HG03108 (cell line): Measurements from ENCODE around the gene PDE8B.

Experiments
- ATAC-seq: cut with Tn5 transposase; IDR thresholded peaks from one replicate; pipeline ENCODE4 v1.9.1; 2021; ENCODE audit warnings: moderate library complexity; ENCODE audit not compliant: unreplicated experiment

The PDE8B gene

DNA sequence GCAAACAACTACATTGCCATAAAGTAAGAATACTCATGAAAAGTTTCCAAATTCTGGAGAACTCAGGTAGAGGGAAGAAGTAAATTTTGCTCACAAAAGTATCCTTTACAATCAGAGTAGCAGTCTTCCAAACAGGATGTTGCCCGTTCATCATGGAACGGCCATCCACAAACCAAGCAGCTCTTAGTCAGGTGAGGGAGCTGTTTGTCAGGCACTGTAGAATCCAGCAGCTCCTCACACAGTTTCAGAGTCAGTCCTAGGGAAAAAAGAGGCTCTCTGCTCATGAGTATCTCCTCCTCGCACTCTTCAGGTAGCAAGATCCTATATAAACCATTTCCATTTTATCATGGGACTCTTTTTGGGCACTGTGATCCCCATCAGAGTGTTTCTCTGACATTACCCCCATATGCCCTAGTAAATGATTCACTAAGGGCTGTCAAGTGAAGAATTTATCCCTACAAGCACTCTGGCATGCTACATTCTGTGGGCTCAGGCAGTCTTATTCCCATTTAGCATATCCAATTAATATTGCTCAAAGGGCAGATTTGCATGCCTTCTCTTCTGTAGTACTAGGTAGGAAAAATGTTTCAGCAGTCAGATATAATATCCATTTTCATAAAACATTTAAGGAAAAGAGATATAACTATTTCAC is 183.7 kb downstream of the PDE8B start:
- ATAC-seq = no peak

GRCh38 chr5:77396017-77396416 is 185.5 kb downstream of the PDE8B start:
- peak; percentile 58 for ATAC-seq

- no peak for ATAC-seq
These were observed 187.3 kb downstream of the PDE8B start for GRCh38 chr5:77397686-77398292.

- no peak for ATAC-seq
These were observed 188.0 kb downstream of the PDE8B start for GRCh38 chr5:77398458-77398857.

DNA sequence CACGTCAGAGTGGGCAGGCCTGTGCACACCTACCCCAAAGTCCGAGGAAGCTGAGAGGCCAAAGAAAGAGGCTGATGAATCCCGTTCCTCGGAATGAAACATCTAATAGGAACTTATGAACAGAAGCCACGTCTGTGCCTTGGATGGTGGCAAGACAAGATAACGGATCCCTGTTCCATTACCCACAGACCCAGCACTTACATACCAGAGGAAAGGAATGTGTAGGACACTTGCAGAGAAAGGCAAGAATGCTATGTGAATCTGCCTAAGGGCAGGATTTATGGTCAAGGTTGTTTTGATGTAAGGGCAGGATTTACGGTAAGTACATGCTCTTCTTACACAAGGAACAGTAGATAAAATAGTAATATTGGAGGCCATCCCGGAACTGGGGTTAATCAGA is 188.4 kb downstream of the PDE8B start:
- ATAC-seq = no peak

- no peak for ATAC-seq
These were observed 190.2 kb downstream of the PDE8B start for GRCh38 chr5:77400645-77401044.

DNA sequence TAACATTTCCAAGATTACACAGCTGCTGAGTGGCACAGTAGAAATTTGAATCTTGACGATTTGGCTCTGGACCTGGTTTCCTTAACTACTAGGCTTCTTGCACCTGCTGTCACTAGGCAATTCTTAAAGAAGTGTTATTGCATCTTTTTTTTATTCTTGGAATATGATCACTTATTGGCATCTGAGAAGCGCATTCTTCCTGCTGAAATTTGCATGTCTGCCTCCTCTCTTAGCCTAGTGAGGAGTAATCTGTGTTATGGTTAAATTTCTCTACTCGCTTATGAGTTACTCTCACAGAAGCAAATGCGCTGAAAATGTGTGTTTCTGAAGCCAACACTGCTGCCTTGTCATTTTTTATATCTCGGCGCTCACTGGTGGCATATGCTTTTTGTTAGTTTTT is 192.3 kb downstream of the PDE8B start:
- no peak for ATAC-seq

DNA sequence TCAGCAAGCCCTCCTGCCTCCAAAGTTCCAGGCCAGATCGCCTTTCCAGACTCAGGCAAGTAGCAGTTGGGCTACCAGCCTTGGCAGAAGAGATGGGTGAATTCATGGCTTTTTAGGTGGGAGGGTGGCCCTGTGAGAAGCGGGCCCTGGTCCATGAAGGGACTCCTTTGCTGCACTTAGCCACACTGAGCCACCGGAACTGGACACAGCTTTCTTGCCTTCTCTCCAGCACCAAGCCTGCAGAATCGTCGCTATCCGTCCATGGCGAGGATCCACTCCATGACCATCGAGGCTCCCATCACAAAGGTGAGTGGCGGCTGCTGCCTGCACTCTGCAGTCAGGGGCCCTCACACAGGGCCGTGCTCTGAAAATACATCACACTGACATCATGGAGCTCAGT is 196.7 kb downstream of the PDE8B start:
- ATAC-seq = no peak

- ATAC-seq = no peak
These were observed 199.6 kb downstream of the PDE8B start for GRCh38 chr5:77409870-77410621.

GRCh38 chr5:77413049-77413448 is 202.6 kb downstream of the PDE8B start:
- ATAC-seq = no peak

- no peak for ATAC-seq
These were observed 207.7 kb downstream of the PDE8B start for GRCh38 chr5:77418162-77418561.

- ATAC-seq = no peak
These were observed 208.4 kb downstream of the PDE8B start for GRCh38 chr5:77418601-77419581.

DNA sequence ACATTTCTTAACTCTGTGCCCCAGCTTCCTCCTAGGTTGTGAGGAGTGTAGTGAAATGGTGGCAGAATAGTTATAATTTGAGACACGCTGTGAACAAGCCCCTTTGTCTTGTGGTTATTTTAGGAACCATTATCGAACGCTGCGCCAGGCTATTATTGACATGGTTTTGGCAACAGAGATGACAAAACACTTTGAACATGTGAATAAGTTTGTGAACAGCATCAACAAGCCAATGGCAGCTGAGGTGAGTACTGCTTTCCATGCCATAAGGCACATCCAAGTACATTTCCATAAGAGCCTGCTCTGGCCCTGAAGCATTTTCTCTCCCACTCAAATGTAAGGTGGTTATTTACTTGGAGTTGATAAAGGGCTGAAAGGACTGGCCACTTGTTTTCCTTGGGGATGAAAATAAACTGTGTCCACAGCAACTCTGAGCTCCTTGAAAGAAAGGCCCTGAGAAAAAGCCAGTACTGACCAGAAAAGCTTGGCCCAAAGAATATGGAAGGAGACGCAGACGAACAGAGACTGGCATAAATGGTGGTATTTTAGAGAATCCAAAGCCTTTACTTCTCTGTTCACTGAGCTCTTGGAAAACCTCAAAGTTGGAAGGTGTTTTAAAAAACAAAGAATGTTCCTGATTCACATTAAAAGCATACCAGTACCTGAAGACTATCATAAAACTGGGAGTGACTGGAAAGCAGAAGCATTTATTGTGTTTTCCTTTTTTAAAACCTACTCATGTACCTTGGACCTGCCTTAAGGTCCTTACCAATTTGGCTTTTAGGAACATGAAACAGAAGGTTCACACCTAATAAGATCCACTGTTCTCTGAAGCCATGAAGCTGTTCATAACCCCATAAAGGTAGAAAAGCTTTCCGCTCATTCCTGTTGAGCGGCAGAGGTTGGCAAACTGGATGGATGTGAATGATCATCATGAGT is 209.4 kb downstream of the PDE8B start:
- no peak for ATAC-seq

DNA sequence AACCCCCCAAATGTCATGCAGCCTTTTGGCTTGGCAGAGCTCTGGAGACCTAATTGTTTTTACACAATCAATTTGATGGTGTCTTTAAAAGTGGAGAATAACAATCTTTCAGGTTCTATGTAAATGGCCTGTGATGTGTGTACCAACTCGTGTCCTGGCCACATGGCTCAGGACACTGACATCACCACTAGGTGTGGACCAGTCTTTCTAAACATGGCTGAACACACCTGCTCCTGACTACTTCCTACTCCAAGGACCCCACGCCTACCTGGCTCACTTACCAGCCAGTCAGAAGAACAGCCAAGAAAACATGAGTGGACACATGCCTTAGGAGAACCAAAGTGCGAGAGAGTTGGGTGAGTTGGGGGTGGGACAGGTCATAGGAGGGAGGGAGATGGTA is 210.5 kb downstream of the PDE8B start:
- ATAC-seq = no peak

DNA sequence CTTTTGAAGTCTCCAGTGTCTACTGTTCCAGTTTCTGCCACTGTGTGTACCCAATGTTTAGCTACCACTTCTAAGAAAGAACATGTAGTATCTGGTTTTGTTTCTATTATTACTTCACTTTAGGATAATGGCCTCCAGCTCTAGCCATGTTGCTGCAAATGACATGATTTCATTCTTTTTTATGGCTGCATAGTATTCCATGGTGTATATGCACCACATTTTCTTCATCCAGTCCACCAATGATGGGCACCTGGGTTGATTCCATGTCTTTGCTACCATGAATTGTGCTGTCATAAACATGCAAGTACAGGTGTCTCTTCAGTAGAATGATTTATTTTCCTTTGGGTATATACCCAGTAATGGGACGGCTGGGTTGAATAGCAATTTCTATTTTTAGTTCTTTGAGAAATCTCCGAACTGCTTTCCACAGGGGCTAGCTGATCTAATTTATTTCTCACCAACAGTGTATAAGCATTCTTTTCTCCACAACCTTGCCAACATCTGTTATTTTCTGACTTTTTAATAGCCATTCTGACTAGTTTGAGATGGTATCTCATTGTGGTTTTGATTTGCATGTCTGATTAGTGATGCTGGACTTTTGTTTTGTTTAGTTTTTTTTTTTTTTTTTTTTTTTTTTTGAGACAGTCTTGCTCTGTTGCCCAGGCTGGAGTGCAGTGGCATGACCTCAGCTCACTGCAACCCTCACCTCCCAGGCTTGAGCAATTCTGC is 212.7 kb downstream of the PDE8B start:
- no peak for ATAC-seq

GRCh38 chr5:77424921-77425320 is 214.4 kb downstream of the PDE8B start:
- no peak for ATAC-seq

- ATAC-seq = no peak
These were observed 214.9 kb downstream of the PDE8B start for GRCh38 chr5:77425420-77425819.

GRCh38 chr5:77425998-77426659 is 215.6 kb downstream of the PDE8B start:
- no peak for ATAC-seq

GRCh38 chr5:77426670-77427069 is 216.2 kb downstream of the PDE8B start:
- ATAC-seq = no peak
